GM21515 (cell line): ENCODE measurements around the gene SBNO2.
A peak's percentile ranks its signal among the peaks of the same experiment; 100 is the strongest.

Experiments used
- ATAC-seq: cut with Tn5 transposase; IDR thresholded peaks from one replicate; pipeline ENCODE4 v1.9.1; 2021; ENCODE audit not compliant: unreplicated experiment

Gene SBNO2, protein sequence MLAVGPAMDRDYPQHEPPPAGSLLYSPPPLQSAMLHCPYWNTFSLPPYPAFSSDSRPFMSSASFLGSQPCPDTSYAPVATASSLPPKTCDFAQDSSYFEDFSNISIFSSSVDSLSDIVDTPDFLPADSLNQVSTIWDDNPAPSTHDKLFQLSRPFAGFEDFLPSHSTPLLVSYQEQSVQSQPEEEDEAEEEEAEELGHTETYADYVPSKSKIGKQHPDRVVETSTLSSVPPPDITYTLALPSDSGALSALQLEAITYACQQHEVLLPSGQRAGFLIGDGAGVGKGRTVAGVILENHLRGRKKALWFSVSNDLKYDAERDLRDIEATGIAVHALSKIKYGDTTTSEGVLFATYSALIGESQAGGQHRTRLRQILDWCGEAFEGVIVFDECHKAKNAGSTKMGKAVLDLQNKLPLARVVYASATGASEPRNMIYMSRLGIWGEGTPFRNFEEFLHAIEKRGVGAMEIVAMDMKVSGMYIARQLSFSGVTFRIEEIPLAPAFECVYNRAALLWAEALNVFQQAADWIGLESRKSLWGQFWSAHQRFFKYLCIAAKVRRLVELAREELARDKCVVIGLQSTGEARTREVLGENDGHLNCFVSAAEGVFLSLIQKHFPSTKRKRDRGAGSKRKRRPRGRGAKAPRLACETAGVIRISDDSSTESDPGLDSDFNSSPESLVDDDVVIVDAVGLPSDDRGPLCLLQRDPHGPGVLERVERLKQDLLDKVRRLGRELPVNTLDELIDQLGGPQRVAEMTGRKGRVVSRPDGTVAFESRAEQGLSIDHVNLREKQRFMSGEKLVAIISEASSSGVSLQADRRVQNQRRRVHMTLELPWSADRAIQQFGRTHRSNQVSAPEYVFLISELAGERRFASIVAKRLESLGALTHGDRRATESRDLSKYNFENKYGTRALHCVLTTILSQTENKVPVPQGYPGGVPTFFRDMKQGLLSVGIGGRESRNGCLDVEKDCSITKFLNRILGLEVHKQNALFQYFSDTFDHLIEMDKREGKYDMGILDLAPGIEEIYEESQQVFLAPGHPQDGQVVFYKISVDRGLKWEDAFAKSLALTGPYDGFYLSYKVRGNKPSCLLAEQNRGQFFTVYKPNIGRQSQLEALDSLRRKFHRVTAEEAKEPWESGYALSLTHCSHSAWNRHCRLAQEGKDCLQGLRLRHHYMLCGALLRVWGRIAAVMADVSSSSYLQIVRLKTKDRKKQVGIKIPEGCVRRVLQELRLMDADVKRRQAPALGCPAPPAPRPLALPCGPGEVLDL (N-terminal part only)

DNA sequence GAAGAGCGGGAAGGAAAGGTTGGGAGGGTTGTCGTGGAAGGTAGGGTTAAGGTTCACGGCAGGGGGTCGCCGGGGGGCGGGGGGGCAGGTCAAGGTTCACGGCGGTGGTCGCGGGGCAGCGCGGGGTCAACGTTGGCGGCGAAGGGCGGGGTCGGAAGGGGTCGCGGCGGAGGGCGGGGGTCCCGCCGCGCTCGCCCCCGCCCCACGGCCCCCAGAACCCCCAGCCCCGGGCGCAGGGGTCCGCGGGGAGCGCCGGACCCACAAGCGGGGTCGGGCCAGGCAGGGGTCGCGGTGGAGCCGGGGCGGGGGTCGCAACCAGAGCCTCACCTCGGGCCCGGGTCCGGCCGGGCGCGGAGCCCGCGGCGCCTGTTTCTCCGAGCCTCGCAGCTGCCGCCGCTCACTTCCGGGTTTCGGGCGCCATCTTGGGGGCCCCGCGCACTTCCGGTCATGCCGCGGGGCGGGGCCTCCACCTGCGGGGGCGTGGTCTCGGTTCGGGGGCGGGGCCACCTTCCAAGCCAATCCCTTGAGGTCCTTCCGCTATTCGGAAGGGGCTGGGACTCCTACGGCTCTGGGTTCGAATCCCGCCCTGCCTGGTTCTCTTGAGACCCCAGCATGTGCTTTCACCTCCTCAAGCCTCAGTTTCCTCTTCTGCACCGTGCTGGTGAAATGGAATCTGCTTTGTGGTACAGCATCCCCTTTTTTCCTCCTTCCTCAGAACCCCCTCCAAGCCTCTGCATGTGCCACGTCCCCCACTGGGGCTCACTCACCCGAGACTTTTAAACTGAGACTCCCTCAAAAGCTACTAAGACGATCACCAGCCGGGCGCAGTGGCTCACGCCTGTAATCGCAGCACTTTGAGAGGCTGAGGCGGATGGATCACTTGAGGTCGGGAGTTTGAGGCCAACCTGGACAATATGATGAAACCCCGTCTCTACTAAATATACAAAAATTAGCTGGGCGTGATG, at the start of gene SBNO2:
TSS of gene SBNO2 (minus strand) at position 424 of the 965 bp plus-strand sequence. CDS start 19,992 bp downstream, outside the sequence.
- ATAC-seq = peak; percentile 60

DNA sequence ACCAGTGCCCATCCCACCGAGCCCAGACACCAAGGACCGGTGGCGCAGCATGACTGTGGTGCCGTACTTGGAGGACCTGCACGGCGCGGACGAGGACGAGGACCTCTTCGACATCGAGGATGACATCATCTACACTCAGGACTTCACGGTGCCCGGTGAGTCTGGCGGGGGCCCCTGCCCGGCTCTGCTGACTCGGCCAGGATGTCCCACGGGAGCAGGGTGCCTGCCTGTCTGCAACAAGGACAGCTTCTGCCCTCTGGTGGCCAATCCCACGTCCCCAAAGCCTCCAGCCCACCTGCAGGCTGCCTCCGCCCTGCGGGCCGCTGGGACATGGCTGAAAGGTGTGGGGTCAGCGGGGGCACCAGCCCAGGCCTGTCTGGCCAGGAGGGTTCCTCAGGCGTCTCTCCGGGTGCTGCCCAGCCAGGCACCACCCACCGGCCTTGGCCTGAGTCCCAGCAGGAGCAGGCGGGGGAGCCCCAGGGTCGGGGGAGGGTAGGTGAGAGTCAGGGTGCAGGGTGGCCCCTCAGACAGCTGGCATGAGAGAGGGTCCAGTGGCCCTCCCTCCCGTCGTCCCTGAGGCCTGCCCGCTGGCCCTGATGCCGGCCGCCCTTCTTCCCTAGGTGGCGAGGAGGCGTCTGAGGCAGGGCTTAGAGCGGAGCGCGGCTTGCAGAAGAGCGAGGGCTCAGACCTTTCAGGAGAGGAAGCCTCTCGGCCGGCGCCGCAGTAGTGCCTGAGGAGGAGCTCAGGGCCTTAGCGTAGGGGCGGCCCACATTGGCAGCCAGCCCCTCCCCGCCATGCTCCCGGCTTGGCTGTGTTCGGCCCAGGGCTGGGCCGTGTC, 49.2 kb upstream of the SBNO2 start:
- no peak for ATAC-seq

DNA sequence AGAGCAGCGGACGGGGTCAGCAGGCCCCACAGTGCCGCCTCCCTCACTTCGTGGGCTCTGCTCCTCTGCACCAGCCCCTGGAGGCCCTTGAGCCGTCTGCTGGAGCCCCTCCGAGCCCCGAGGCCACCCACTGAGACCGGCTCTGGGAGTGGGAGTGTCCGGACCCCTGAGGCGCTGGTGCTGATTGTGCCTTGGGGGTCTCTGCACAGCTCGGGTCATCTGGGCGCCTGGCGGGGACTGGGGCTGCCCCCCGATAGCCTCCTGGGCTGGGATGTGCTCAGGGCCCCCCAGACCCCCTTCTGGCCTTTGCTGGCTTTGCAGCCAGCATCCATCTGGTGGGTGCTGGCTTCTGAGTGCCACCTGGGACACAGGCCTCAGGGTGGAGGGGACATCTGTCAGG, 48.3 kb upstream of the SBNO2 start:
- ATAC-seq = no peak

DNA sequence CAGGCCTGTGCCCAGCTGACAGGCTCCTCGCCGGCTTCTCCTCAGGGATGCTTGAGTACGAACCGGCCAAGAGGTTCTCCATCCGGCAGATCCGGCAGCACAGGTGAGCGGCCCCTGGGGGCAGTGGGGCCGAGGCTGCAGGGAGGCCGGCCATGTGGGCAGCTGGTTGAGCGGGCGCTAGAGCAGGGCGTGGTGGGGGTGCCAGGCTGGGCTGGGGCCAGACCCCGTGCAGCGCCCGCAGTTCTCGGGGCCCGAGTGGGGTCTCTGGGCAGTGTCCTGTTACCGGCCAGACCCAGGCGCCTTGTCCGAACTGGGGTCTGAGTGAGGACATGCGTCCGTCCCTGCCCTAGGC, 47.8 kb upstream of the SBNO2 start:
- ATAC-seq = no peak

DNA sequence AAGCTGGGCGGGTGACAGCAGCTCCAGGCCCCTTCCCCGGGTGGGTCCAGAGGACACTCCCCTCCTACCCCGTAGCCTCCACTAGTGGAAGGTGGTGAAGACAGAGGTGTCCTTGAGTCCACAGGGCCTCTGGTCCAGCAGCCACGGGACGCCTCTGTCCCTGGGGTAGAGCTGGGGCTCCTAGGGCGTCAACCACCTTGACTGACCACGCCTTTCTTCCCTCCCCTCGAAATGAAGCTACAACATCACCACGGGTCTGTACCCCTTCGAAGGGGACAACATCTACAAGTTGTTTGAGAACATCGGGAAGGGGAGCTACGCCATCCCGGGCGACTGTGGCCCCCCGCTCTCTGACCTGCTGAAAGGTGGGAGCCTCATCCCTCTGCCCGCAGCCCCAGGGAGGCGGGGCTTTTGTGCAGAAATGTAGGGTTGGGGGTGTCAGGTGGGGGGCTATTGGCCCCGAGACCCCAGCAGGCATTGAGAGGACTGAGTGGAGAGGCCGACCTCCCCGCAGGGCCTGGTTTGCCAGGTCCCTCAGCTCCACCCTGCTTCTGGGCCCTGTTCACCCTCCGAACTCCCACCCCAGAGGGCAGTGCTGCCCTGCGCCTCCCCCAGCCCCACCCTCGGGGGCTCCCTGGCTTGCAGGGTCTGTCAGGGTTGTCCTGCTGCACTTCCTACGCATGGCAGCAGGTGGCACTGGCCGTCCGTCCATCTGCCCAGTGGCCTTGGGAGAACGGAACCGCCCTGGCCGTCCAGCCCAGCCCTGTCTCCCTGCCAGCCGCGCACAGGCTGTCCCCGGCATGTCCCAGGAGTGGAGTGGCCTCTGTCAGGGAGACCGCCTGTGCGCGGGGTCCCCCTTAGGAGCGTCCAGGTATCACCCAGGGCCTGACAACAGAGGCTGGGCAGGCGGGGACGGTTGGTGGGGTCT, 47.2 kb upstream of the SBNO2 start:
- no peak for ATAC-seq

DNA sequence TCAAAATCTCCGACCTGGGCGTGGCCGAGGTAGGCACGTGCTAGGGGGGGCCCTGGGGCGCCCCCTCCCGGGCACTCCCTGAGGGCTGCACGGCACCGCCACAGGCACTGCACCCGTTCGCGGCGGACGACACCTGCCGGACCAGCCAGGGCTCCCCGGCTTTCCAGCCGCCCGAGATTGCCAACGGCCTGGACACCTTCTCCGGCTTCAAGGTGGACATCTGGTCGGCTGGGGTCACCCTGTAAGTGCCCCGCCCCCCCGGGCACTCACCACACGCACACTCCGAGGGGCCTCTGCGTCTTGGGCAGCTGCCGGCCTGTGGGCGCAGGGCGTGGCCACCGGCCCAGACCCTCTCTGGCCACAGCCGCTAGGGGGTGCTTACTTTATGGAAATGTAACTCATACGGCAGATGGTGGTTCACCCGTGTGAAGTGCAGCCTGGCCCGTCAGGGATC, 46.4 kb upstream of the SBNO2 start:
- no peak for ATAC-seq

DNA sequence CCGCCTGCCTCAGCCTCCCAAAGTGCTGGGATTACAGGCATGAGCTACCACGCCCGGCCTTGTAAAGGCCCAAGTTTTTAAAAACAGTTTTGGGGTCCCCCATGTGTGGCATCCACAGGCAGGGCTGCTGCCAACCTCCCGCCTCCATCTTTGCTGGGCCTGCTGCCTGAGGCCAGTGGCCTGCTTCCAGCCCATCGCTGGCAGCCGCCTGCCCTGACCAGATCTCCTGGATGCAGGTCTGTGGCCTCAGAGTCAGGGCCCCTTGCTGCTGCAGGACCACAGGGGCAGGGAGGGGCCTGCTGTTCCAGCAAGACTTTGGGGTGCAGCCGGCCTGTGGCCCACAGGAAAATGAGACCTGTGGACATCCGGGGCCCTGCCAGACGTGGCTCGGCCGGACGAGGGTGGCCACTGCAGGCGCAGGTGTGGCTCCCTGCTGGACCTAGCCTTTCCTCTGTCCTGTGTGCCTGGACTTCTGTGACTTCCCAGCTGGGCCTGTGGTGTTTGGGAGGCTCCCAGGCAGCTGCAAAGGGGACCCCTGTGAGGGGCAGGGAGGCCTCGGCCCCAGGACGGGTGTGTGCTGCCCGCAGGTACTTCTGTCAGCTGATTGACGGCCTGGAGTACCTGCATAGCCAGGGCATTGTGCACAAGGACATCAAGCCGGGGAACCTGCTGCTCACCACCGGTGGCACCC, 45.9 kb upstream of the SBNO2 start:
- no peak for ATAC-seq

DNA sequence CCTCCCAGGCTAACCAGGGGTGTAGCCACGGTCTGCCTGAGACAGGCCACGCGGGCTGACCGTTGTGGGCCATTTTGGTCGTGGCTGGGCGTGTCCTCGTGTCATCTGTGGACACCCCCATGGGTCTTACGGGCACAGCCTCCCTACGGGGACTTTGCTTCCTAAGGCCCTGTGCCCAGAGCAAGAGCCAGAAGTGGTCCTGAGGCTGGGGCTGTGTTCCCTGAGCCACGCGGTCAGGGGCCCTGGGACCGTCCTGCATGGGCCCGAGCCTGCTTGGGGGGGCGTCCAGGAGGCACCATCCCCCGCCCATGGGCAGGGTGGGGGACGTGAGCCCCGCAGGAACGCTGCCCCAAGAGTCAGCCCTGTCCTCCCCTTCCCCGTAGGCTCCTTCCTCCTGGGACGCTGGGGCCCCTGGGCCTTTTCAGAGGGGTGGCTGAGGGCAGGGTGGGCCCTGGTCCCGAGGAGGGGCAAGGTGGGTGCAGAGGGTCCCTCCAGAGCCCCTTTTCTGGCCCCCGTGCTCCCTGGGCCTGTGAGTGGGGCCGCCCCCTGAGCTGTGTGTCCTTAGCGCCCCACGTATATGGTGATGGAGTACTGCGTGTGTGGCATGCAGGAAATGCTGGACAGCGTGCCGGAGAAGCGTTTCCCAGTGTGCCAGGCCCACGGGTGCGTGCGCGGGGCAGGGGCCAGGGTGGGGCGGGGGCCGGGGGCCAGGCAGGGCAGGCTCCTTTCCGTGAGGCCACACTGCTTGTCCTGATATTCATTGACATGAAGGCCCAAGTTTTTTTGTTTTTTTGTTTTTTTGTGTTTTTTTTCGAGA, 44.9 kb upstream of the SBNO2 start:
- no peak for ATAC-seq

DNA sequence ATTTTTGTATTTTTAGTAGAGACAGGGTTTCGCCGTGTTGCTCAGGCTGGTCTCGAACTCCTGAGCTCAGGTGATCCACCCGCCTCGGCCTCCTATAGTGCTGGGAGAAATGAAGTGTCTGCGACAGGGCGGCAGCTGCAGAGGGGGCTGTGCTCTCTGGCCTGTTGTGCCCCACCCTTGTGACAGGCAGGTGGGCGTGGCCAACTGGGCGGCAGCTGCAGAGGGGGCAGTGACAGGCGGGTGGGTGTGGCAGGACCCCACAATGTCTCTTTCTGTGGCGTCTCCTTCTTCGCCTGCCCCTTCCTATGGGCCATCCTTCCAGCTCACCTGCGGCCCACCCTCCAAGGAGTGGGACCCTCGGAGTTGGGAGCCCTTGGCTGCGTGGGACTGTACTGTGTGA, 43.3 kb upstream of the SBNO2 start:
- ATAC-seq = no peak

DNA sequence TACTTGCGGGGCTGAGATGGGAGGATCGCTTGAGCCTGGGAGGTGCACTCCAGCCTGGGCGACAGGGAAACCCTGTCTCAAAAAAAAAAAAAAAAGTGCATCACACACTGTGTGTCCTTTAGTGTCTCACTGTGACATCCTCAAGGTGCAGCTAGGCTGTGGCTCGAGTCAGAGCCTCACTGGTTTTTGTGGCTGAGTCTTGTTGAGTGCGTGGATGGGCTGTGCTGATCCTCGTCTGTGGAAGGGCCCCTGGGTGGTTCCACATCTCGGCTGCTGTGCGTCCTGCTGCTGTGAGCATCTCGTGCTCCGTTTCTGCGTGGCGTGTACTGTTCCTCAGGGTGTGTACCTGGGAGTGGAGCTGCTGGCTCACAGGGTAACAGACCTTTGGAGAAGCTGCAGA, 42.7 kb upstream of the SBNO2 start:
- no peak for ATAC-seq

DNA sequence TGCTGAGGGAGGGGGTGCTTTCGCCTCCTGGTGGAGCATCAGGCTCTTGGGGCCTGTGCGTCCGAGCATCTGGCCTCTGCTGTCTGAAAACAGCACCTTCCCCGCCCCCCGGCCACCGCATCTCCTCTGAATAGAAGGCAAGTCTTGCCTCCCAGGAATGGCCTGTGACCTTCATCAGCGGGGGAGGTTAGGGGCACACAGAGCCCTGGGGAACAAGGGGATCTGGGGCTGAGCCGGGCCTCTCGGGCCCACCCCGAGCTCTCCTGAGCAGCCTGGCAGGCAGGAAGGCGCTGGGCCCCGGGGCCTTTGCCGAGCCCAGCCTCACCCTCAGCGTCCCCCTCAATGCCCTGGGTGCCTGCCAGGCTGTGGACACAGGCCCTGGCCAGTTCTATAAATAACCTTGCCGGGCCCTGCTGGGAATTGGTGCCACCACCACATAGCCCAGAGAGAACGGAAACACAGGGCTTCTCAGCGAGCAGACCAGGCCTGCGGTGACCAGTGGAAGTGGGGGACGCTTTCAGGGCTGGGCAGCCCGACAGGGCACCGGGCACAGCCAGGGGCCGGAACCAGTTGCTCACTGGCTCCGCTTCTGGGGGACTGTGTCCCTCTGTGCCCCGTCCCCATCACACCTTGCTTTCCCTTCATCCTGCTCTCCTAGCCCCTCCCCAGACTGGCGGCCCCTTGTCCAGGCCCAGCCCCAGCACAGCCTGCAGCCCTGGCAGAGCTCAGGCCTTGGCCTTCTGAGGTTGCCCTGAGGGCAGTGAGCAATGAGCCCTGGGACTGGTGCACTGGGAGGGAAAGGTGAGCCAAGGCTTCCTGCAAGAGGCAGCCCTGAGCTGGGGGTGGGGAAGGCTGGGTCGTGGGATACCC, 41.0 kb upstream of the SBNO2 start:
- no peak for ATAC-seq

DNA sequence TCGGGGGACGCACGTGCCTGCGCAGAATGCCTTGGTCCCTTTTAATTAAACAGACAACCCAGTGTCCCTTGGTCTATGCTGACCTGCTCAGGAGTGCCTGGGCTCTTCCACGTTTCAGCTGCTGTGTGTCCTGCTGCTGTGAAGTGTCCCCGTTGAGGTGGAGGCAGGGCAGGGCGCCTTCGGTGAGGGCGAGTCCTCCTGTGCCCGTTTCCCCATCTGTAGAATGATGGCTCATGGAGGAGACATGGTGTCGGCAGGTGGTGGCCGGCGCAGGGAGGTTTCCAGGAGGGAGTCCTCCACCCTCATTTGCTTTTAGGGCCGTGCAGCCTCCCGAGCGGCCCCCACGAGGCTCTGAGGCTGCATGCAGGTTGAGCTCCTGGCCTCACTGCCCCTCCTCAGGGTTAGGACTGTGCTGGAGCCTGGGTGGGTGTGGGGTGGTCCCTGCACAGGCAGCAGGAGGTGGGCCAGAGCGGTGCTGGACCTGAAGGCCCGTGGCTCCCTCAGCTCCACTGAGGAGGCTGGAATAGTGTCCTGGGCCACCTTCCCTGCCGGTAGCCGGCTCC, 40.3 kb upstream of the SBNO2 start:
- no peak for ATAC-seq

DNA sequence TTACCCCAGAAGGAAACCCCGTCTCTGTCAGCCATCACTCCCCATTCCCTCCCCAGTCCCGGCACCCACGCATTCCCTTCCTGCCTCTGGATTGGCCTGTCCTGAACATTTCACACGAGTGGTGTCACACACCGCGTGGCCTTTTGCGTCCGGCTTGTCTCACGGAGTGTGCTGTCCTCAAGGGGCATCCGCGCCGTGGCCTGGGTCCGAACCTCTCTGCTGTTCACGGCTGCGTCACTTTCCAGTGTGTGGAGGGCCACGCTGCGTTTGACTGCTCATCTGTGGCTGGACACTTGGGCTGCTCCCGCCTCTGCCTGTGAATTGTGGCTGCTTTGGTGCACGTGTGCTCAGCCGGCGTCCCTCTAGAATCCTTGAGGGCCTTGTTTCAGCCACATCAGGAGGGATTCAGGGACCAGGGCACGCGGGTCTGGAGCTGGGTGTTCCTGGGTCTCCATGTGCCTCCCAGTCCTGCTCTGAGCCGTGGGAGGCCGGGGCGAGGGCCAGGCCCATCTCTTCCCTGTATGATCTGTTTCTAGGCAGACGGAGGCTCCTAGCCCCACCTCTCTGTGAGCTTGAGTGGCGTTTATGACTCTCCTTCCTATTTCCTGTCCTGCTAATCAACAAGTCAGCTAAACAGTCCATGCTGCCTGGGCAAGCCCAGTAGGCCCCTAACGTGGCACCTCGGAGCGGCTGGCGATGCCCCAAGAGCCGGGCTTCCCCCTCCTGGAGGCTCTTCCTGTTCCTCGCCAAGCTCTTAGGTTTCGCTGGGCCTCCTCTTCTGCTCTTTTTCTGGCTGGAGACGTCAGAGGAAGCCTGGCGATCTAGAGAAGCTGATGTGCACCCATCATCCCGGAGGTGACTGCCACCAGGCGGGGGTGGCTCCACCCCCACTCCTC, 39.6 kb upstream of the SBNO2 start:
- ATAC-seq = no peak

DNA sequence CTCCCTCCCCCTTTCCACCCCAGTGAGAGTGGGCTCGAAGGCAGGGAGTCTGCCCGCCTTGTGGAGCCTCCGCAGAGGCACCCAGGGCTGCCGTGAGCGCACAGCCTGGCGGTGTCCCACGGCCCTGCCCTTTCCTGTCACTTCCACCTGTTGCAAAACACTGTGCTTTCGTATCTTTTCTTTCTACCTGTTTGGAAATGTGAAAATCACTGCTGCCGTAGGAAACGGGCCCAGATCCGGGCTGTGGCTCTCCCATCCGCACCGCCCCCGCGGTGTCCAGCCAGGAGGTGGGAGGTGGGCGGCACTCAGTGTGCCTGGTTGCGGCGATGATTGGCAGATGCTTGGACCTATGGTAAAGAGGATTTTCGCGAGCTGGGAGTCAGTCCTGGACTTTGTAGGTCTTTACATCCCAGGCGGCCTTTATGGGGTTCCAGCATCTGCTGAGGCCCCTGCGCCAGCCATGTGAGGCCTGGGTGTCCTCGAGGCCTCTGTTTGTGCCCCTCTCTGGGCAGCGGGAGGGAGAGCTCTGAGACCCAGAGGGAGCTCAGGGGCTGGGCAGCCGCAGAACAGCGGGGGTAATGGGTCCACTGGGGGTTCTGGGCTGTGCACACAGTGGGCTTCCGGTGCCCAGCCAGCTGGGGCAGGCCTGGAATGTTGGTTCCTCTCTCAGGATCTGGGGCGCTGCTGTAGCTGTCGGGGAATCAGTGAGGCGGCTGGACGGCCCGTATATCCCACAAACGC, 37.6 kb upstream of the SBNO2 start:
- no peak for ATAC-seq
